NCI-H1092 treated with DMSO at 0.1 percent for 48 hours (cell line): ENCODE results near the gene RAP2B.

ENCODE experiments used
- DNase-seq: peaks from one replicate; lab custom pipeline; 2025; lab: John Stamatoyannopoulos, UW

Gene RAP2B

GRCh38 chr3:153160451-153161137 is 1.4 kb upstream of the RAP2B start:
- no peak for DNase-seq

GRCh38 chr3:153161138-153161713 is 800 bp upstream of the RAP2B start:
- peak; percentile 15 for DNase-seq

GRCh38 chr3:153162513-153163392 is 727 bp downstream of the RAP2B start:
- DNase-seq = no peak

DNA sequence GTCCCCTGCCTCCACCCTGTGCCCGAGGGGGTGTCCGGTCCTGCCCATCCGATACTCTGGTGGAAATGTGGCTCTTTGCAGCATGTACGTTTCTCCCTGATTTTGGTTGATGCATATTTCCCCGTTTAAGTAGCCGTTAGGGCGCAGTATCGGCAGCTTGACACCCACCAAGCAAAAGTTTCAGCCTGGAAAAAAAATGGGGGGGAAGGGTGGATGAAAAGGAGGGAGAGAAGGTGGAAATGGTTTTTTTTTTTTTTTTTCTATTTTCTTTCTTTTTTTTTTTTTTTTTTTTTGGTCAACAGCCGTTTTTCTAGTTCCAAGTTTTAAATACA is 1.3 kb downstream of the RAP2B start:
- no peak for DNase-seq

GRCh38 chr3:153163756-153164550 is 1.9 kb downstream of the RAP2B start:
- no peak for DNase-seq

DNA sequence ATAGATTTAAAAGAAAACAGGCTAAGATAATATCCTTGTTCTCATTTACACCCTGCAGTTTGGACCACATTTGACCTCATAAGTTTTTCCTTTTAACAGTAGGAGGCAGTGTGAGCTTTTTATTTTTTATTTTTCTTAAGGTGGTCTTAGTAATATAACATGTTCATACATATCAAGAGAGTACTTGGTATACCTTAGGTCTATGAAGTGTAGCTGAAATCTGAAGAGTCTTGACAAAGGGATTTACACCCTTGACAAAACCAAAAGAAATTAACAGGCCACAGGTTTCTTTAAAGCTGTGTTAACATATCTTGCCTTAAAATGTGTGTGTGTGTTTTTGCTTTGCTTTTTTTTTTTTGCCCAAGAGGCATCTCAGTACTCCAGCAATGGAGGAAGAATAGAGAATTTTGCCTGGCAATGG is 3.2 kb downstream of the RAP2B start:
- DNase-seq = no peak

GRCh38 chr3:153166206-153166605 is 4.2 kb downstream of the RAP2B start:
- no peak for DNase-seq

DNA sequence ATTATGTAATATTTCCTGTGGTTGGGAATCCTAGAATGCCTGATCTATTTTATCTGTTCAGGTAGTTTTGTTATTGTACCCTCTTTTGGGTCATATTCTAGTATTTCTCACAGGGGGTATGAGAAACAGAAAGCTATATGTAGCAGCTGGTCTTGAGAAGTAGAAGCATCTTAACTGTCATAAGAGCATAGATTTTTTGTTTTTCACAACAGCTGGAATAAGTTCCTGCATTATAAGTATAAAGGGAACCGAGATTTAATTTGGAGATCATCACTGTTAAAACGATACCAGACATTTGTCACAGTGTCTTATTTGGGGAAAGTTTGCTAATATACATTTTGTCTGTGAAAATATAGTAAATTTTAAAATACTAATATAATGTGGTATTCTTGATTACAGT is 4.8 kb downstream of the RAP2B start:
- no peak for DNase-seq

DNA sequence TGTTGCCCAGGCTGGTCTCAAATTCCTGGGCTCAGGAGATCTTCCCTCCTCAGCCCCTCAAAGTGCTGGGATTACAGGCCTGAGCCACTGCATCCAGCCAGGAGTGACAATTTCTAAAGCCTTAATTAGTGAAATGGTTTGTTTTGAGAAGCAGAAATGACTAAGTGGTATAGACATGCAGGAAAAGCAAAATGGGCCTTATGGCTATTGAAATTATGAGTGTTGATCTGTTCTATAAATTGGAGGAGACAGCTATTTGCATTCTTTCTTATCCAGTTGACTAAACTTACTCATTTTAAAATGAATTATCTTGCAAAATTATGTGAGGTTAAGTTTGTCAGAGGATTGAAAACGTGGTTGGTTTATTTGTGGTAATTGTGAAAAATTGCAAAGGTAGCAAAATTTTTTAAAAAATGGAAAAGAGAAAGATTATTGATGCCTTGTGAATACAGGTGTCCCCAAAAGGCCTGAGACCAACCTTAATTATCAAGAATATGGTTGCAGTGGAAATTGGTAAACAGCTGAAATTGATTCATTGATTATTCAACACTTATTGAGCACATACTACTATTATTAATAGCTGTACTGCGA is 7.9 kb downstream of the RAP2B start:
- no peak for DNase-seq

- DNase-seq = no peak
Observed at GRCh38 chr3:153171256-153171655, 9.2 kb downstream of the RAP2B start.

DNA sequence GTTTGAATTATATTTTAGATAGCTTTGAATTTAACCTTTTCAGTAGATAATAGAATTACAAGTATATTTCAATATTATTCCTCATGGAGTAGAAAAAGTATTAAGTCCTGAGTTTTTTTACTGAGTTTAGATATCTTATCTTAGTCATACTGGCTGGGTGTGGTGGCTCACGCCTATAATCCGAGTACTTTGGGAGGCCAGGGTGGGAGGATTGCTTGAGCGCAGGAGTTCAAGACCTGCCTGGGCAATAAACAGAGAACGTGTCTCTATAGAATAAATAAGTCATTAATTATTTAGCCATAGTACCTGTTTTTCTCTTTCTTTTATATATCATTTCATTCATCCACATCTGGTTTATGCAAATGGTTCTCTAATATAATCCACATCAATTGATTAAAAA is 9.9 kb downstream of the RAP2B start:
- DNase-seq = no peak

DNA sequence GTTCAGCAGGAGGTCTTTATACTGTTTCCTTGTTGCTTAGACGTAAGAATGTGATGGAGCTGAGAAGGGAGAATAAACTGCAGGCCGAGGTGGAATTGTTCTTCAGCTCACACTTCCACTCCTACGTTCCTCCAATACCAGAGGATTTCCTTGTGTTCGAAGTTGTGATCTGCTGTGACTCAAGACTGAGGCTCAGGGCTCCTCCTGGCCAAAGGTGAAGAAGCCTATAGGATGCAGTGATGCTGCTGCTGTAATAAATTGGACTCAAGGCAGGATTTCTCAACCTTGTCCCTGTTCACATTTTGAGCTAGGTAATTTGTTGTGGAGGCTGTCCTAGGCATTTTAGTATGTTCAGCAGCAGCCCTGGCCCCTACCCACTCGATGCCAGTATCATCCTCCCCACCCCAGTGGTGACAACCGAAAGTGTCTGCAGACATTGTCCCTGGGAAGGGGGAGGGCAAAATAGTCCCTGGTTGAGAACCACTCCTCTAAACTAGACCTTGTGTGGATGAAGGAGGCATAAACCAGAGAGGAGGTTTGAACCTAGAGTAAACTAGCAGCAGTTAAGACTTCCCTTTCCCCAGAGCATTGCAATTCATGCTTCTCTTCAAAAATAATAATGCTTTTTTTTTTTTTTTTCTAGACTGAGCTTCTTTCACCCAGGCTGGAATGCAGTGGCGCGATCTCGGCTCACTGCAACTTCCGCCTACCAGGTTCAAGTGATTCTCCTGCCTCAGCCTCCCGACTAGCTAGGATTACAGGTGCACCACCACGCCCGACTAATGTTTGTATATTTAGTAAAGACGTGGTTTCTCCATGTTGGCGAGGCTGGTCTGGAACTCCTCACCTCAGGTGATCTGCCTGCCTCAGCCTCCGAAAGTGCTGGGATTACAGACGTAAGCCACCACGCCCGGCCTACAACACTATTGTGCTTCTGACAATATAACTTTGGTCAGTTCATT is 11.1 kb downstream of the RAP2B start:
- DNase-seq = no peak

GRCh38 chr3:153173758-153174516 is 11.9 kb downstream of the RAP2B start:
- no peak for DNase-seq

DNA sequence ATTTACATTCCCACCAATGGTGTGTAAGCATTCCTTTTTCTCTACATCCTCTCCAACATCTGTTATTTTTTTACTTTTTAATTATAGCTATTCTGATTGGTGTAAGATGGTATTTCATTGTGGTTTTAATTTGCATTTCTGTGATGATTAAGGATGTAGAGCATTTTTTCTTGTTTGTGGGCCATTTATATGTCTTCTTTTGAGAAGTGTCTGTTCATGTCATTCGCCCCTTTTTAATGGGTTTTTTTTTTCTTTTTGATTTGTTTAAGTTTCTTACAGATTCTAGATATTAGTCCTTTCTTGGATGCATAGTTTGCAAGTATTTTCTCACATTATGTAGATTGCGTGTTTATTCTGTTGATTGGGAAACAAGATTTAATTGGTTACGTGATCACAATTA is 14.2 kb downstream of the RAP2B start:
- DNase-seq = no peak

- DNase-seq = no peak
Observed at GRCh38 chr3:153180860-153181372, 18.9 kb downstream of the RAP2B start.

- DNase-seq = no peak
Observed at GRCh38 chr3:153182501-153183293, 20.7 kb downstream of the RAP2B start.

- DNase-seq = no peak
Observed at GRCh38 chr3:153190923-153191322, 28.9 kb downstream of the RAP2B start.

- DNase-seq = no peak
Observed at GRCh38 chr3:153192327-153192726, 30.3 kb downstream of the RAP2B start.
